B cell (primary cell): ENCODE measurements around the gene AXIN2.
"Not testable (repeated sequence)": the region's sequence is repeated elsewhere in the genome, so short reads cannot be mapped to it uniquely, and the experiment has no call there.

ENCODE experiments used
- CTCF ChIP-seq: fragments of 200-600 bp; IDR thresholded peaks from one replicate; pipeline ENCODE4 v1.8.0; 2022; ENCODE audit warnings: antibody characterized with exemption, mild to moderate bottlenecking
- EZH2 ChIP-seq: IDR thresholded peaks from 2 replicates; pipeline ENCODE4 v1.6.1; 2012; ENCODE audit warnings: borderline replicate concordance, low read depth, mild to moderate bottlenecking, moderate library complexity, low read length; ENCODE audit not compliant: insufficient read depth, poor library complexity, severe bottlenecking

- TF ChIP-seq CTCF, EZH2: not testable (repeated sequence)
Observed at GRCh38 chr17:65504673-65505072, 56.8 kb downstream of the AXIN2 start.
